SK-N-SH treated with all-trans-retinoic acid at 6 μM for 48 hours (cell line): ENCODE data around the gene RER1.

ENCODE experiments used
- ARNTL ChIP-seq: fragments of 450-650 bp; formaldehyde crosslinking; IDR thresholded peaks from 2 replicates; pipeline ENCODE4 v1.5.0; 2020; ENCODE audit warnings: low read depth, mild to moderate bottlenecking, moderate library complexity, borderline replicate concordance
- ZNF8 ChIP-seq: fragments of 450-650 bp; formaldehyde crosslinking; IDR thresholded peaks from 2 replicates; pipeline ENCODE4 v1.5.0; 2020; ENCODE audit warnings: mild to moderate bottlenecking, moderate library complexity

- no peak for TF ChIP-seq ZNF8 (CRISPR knock-in tag)
- no peak for TF ChIP-seq ARNTL (CRISPR knock-in tag)
Observed at GRCh38 chr1:2452201-2452931, 60.7 kb downstream of the RER1 start.
